Lung microvascular endothelial cell (primary cell): ENCODE results near the gene PCDHA11. TPM values are rescaled to one million over a fixed set of nuclear protein-coding genes. Genes with fewer than 3 reads are reported as not detected.
"Not testable (repeated sequence)": the region's sequence is repeated elsewhere in the genome, so short reads cannot be mapped to it uniquely, and the experiment has no call there.

ENCODE experiments used
- DNase-seq, 2 donors: peaks; one replicate each; pipeline versions ENCODE4 v3.0.0 to v3.0.0-alpha.2; 2010; ENCODE audit warnings: low read depth in 2 of 2
- total RNA-seq: library from RNA; depleted of rRNA; stranded (reverse); fragments of >200 nt; gene quantifications from 2 replicates; pipeline ENCODE4 v1.2.1, GENCODE V29; 2014

The PCDHA11 gene, protein sequence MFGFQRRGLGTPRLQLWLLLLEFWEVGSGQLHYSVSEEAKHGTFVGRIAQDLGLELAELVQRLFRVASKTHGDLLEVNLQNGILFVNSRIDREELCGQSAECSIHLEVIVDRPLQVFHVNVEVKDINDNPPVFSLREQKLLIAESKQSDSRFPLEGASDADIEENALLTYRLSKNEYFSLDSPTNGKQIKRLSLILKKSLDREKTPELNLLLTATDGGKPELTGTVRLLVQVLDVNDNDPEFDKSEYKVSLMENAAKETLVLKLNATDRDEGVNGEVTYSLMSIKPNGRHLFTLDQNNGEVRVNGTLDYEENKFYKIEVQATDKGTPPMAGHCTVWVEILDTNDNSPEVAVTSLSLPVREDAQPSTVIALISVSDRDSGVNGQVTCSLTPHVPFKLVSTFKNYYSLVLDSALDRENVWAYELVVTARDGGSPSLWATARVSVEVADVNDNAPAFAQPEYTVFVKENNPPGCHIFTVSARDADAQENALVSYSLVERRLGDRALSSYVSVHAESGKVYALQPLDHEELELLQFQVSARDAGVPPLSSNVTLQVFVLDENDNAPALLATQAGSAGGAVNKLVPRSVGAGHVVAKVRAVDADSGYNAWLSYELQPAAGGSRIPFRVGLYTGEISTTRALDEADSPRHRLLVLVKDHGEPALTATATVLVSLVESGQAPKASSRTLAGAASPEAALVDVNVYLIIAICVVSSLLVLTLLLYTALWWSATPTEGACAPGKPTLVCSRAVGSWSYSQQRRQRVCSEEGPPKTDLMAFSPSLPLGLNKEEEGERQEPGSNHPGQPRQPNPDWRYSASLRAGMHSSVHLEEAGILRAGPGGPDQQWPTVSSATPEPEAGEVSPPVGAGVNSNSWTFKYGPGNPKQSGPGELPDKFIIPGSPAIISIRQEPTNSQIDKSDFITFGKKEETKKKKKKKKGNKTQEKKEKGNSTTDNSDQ
- under 0.01 and 0.20 TPM in 2 replicates for total RNA-seq

DNA sequence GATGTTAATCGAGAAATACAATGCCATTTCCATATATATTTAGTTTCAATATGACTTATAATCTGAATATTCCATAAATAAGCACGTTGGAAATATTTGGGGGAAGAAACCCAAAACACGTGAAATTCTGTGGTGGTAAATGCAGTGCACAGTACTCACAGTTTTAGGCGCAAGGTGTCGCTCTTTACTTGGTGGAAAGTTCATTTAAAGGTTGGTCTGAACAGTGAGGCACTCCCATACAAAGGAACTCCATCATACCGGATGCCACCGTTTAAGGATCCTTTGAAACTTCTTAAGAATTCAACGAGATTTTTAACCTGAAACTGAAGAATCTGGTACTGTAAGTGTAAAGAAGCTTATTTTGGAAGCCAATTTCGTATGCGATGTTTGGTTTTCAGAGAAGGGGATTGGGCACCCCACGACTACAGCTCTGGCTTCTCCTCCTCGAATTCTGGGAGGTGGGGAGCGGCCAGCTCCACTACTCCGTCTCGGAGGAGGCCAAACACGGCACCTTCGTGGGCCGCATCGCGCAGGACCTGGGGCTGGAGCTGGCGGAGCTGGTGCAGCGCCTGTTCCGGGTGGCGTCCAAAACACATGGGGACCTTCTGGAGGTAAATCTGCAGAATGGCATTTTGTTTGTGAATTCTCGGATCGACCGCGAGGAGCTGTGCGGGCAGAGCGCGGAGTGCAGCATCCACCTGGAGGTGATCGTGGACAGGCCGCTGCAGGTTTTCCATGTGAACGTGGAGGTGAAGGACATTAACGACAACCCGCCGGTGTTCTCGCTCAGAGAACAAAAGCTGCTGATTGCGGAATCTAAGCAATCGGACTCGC, at the start of gene PCDHA11:
TSS of gene PCDHA11 (plus strand) at position 237 of the 834 bp plus-strand sequence. CDS start at position 384, 147 bp downstream.
- DNase-seq = peak in 1 of 2 donors; percentile 13

GRCh38 chr5:140821375-140822280, 47.1 kb upstream of the PCDHA11 start, which contains the start of gene PCDHA5:
Gene PCDHA5, plus strand, starts transcription at chr5:140821613.
- peak; percentile 21 to 43 for DNase-seq

- DNase-seq = no peak
Observed at GRCh38 chr5:140822281-140822629, 46.5 kb upstream of the PCDHA11 start.

DNA sequence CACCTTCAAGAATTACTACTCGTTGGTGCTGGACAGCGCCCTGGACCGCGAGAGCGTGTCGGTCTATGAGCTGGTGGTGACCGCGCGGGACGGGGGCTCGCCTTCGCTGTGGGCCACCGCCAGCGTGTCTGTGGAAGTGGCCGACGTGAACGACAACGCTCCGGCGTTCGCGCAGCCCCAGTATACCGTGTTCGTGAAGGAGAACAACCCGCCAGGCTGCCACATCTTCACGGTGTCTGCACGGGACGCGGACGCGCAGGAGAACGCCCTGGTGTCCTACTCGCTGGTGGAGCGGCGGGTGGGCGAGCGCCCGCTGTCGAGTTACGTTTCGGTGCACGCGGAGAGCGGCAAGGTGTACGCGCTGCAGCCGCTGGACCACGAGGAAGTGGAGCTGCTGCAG, 45.8 kb upstream of the PCDHA11 start:
- not testable (repeated sequence) for DNase-seq

GRCh38 chr5:140823475-140823874, 45.3 kb upstream of the PCDHA11 start:
- DNase-seq = no peak

DNA sequence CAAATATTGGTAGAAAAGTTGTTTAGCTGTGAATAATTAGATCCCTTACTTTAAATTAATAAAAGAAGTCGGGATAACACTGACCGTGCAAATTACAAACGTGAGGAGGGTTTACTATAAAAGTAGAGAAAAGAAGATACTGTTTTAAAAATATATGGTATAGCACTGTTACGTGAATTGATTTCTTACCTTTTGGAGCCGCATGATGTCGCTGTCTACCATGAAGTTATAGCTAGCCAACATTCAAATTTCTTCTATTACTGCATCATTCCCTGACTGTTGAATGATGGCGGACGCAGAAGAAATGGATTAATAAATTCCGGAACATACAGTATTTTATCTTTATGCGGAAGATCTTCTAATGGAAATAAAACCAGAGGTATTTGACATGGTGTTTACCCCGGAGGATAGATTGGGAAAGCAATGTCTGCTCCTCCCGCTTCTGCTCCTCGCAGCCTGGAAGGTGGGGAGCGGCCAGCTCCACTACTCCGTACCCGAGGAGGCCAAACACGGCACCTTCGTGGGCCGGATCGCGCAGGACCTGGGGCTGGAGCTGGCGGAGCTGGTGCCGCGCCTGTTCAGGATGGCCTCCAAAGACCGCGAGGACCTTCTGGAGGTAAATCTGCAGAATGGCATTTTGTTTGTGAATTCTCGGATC, 40.9 kb upstream of the PCDHA11 start, which contains the start of gene PCDHA6:
TSS of gene PCDHA6 (plus strand) at position 257 of the 658 bp plus-strand sequence. CDS start at position 389, 132 bp downstream.
- DNase-seq = peak in 1 of 2 donors; percentile 28

DNA sequence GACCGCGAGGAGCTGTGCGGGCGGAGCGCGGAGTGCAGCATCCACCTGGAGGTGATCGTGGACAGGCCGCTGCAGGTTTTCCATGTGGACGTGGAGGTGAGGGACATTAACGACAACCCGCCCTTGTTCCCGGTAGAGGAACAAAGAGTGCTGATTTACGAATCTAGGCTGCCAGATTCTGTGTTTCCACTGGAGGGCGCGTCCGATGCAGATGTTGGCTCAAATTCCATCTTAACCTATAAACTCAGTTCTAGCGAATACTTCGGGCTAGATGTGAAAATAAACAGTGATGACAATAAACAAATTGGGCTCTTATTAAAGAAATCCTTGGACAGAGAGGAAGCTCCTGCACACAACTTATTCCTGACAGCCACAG, 40.4 kb upstream of the PCDHA11 start:
- DNase-seq = no peak

- DNase-seq = not testable (repeated sequence)
Observed at GRCh38 chr5:140829511-140830501, 39.0 kb upstream of the PCDHA11 start.

- DNase-seq = peak; percentile 28 to 36
Observed at GRCh38 chr5:140833993-140834392, 34.8 kb upstream of the PCDHA11 start, which contains the start of gene PCDHA7. Gene PCDHA7, plus strand, starts transcription at chr5:140834269. Its CDS starts 115 bp downstream, at chr5:140834384.

- not testable (repeated sequence) for DNase-seq
Observed at GRCh38 chr5:140834439-140835008, 34.2 kb upstream of the PCDHA11 start.

- no peak for DNase-seq
Observed at GRCh38 chr5:140835622-140836510, 32.9 kb upstream of the PCDHA11 start.

DNA sequence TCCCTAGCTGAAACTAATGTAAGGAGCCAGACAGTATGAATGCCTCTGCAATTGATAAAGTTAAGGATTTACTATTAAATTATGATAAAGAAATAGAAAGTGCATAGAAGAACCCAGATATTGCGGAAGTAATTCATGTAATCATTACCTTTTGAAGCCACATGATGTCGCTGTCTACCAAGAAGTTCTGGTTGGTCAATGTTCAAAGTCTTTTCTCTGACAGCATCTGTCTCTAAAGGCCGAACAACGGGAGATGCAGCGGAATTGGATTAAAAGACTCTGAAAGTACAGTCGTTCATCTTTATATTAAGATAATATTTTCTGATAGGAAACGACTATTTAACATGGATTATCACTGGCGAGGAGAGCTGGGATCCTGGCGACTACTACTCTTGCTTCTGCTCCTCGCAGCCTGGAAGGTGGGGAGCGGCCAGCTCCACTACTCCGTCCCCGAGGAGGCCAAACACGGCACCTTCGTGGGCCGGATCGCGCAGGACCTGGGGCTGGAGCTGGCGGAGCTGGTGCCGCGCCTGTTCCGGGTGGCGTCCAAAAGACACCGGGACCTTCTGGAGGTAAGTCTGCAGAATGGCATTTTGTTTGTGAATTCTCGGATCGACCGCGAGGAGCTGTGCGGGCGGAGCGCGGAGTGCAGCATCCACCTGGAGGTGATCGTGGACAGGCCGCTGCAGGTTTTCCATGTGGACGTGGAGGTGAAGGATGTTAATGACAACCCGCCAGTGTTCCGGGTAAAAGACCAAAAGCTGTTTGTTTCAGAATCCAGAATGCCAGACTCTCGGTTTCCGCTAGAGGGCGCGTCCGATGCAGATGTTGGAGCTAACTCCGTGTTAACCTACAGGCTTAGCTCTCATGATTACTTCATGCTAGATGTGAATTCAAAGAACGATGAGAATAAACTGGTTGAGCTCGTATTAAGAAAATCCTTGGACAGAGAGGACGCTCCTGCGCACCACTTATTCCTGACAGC, 27.5 kb upstream of the PCDHA11 start, which contains the start of gene PCDHA8:
TSS of gene PCDHA8 (plus strand) at position 210 of the 985 bp plus-strand sequence. CDS start at position 345, 135 bp downstream.
- peak in 1 of 2 donors; percentile 52 for DNase-seq

- DNase-seq = no peak
Observed at GRCh38 chr5:140842798-140843733, 25.7 kb upstream of the PCDHA11 start.
